ENCODE results near the gene CYB5R4.

CYB5R4 gene

DNA sequence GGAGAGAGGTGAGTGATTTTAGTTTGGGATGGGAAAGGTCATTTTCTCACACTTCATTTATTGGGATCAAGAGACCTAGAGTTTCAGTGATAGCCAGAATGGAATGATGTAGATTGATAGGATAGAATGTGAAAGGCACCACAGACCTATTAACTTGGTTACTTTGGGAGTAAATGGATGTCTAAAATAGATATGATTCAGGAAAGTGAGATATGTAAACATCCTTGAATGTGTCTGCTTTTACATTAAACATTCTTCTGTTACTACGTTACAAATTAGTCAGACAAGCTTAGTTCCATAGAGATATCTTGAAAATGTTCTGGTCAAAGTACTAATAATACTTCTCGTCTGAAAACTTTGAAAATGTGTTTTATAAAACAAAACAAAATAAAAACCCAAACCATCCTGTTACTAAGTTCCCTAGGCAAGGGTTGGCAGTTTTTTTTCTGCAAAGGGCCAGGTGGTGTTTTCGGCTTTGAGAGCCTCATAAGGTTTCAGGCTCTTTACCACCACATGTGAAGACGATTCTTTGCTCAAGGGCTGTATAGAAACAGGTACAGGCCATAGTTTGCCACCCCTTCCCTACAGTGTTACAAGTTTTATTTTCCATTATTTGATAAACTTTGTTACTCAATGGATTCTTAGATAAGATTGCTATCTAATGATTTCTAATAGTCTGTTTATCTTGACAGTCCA, 3.4 kb downstream of the CYB5R4 start:
- no peak for DNase-seq (ENCODE audit: insufficient read length, low spot score)
- TF ChIP-seq, protein P1, sequence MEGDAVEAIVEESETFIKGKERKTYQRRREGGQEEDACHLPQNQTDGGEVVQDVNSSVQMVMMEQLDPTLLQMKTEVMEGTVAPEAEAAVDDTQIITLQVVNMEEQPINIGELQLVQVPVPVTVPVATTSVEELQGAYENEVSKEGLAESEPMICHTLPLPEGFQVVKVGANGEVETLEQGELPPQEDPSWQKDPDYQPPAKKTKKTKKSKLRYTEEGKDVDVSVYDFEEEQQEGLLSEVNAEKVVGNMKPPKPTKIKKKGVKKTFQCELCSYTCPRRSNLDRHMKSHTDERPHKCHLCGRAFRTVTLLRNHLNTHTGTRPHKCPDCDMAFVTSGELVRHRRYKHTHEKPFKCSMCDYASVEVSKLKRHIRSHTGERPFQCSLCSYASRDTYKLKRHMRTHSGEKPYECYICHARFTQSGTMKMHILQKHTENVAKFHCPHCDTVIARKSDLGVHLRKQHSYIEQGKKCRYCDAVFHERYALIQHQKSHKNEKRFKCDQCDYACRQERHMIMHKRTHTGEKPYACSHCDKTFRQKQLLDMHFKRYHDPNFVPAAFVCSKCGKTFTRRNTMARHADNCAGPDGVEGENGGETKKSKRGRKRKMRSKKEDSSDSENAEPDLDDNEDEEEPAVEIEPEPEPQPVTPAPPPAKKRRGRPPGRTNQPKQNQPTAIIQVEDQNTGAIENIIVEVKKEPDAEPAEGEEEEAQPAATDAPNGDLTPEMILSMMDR (IDR thresholded peaks at IDR 0.05; ENCODE audit: insufficient read depth, missing control alignments), result no peak
- FAIRE-seq, result no peak

- FAIRE-seq (no peak), DNase-seq (ENCODE audit: insufficient read length, low spot score) (no peak)
- TF ChIP-seq, protein P1 (IDR thresholded peaks at IDR 0.05; ENCODE audit: insufficient read depth, missing control alignments), result no peak
These were observed 7.6 kb downstream of the CYB5R4 start for GRCh38 chr6:83867043-83867442.

DNA sequence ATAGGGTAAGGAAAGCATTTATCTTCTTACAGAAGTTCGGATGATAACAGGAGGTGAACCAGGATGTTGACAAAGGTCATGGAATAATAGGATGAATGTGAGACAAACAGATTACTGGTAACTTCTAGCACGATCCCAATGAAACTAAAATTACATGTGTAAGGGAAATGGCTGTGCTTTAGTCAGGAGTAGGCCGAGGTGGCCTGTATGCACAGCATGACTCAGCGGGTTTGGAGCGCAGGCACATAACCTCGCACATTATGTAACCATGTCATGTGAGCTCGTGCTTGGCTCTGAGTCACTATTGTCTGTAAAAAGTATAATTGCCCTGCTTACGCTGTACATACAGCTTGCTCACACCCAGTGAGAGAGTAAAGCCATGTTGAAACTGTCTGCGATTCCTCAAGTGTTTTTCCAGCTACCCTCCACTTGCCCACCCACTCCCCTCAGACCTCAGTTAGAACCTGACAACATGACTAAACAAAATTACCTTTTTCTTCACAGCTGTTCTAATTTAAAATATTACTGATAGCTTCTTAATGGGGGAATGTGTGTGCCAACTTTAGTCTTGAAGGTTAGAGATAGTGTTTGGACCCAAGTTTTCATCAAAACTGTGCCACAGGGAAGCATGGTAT, 8.2 kb downstream of the CYB5R4 start:
- DNase-seq (ENCODE audit: insufficient read length, low spot score) (no peak), FAIRE-seq (no peak)
- TF ChIP-seq, protein P1 (IDR thresholded peaks at IDR 0.05; ENCODE audit: insufficient read depth, missing control alignments), result no peak

DNA sequence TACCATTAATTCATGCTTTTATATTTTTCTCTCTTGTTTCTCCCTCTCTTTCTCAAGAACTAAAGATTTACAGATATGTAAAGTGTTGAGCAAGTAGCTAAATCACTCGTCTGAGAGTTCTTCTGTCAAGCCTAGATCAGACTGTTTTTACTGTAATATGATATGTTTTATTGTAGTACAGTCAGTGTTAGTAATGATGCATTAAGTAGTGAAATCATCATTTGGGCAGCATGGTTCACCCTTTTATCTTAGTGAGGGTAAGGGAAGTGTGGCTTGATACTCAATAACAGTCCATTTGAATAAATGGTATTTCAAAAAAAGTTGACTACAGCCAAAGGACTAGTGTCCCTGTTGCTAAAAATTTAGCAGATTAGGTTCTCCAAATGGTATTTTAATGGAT, 9.2 kb downstream of the CYB5R4 start:
- FAIRE-seq (no peak), DNase-seq (ENCODE audit: insufficient read length, low spot score) (no peak)
- TF ChIP-seq, protein P1 (IDR thresholded peaks at IDR 0.05; ENCODE audit: insufficient read depth, missing control alignments), result no peak

- no peak for DNase-seq (ENCODE audit: insufficient read length, low spot score)
- TF ChIP-seq, protein P1 (IDR thresholded peaks at IDR 0.05; ENCODE audit: insufficient read depth, missing control alignments), result no peak
- no peak for FAIRE-seq
These were observed 11.2 kb downstream of the CYB5R4 start for GRCh38 chr6:83870649-83871048.

DNA sequence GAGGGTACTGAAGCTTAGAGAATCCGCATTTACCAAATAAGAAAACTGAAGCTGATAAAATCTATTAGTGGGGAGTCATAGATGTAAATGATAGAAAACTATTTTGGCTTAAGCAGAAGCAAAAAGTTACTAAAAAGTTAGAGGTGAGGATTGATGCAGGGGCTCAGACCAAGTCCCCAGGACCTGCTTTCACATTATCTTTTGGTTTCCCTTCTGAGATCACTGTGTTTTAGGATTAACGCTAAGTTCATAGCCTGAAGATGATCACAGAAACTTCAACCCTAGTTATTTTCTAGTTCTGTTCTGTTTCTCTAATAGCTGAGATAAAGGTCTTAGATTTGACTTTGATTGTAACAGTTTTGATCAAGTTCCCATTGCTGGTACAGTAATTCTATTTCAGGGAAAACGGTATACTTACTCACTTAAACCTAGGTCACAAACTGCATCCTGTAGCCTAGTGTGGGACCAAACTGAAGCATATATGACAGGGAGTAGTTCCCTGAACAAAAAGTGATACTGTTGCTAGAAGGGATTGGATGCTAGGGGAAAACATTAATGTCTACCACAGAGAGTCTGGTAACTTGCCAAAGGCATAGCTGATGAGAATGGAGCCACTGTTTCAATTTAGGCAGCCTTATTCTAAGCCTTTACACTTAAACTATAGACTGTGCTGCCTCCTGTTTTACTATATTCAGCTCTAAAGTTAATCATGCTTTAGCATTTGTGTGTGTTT, 13.1 kb downstream of the CYB5R4 start:
- DNase-seq (ENCODE audit: insufficient read length, low spot score), result no peak
- FAIRE-seq, result no peak
- TF ChIP-seq, protein P1 (IDR thresholded peaks at IDR 0.05; ENCODE audit: insufficient read depth, missing control alignments), result no peak

Data from D721Med (cell line).